NCI-H2227 (cell line): ENCODE data around the gene TICRR.

Source experiments
- DNase-seq: peaks from one replicate; lab custom pipeline; 2025; ENCODE audit not compliant: unreplicated experiment; lab: John Stamatoyannopoulos, UW

TICRR gene

DNA sequence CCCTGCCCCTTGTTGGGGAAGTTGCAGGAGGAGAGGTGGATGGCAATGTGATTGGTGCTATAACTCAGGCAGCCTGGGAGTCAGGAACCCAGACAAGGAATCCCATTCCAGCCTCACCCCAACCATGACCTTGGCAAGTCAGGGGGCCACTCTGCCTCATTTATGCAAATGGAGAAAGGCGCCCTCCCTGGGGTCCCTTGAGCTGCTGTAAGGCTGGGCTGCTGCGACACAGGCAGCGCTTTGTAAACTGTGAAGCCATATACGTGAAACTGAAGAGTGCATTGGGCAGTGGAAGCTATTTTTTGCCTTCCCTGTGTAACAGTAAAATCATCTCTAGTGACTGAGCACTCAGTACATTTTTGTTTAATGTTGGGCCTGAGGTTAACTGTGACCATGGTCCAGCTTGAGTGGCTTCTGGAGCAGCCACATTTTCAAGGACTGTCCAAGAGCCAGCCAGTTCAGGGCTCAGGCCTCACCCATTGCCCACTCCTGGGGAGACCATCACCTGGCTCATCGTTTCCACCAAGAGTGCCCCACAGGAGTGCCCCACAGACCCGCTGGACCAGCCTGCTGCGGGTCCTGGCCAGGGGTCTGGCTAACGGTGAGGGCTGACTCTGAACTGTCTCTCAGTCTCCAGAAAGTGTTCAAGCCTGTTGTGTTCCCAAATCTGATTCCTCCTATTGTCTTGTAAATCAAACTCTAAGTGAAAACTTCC lies 52.1 kb downstream of the TICRR start:
- no peak for DNase-seq

- no peak for DNase-seq
Observed at GRCh38 chr15:89628301-89628700, 53.0 kb downstream of the TICRR start.

GRCh38 chr15:89628806-89629715 lies 53.8 kb downstream of the TICRR start:
- no peak for DNase-seq

- DNase-seq: no peak
Observed at GRCh38 chr15:89629829-89630228, 54.6 kb downstream of the TICRR start.

DNA sequence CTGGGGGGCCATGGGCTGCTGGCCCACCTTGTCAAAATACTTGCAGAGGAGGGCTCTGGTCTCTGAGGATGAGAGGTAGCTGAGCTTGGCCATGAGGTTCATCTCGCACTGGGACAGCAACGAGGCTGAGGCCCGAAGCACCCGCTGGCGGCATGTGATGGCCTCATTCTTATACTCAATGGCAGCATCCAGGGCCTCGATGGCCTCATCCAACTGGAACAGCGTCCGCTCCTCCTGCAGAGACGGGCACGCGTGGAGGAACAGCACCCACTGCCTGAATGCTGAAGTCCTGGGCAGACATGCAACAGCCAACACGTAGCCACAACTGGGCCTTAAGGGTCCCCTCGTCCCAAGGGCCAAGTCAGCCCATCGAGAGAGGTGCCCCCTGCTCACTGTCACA lies 55.0 kb downstream of the TICRR start:
- DNase-seq: no peak

- no peak for DNase-seq
Observed at GRCh38 chr15:89630974-89631901, 56.0 kb downstream of the TICRR start.

DNA sequence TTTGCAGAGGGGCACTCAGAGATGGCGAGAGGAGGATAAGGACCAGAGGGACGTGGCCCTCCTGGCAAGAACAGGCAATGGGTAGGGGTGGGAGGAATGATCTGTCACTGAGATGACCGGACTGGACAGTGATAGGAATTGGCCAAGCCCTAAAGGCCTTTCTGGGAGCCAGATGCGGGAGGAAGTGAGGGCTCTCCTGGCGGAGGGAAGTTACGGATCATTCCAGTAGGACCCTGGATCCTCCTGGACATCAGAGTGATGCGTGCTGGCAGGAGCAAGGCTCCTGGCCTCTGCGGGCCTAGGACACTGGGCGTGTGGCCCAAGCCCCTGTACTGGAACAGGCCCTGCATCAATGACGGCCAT lies 56.6 kb downstream of the TICRR start:
- DNase-seq: no peak

DNA sequence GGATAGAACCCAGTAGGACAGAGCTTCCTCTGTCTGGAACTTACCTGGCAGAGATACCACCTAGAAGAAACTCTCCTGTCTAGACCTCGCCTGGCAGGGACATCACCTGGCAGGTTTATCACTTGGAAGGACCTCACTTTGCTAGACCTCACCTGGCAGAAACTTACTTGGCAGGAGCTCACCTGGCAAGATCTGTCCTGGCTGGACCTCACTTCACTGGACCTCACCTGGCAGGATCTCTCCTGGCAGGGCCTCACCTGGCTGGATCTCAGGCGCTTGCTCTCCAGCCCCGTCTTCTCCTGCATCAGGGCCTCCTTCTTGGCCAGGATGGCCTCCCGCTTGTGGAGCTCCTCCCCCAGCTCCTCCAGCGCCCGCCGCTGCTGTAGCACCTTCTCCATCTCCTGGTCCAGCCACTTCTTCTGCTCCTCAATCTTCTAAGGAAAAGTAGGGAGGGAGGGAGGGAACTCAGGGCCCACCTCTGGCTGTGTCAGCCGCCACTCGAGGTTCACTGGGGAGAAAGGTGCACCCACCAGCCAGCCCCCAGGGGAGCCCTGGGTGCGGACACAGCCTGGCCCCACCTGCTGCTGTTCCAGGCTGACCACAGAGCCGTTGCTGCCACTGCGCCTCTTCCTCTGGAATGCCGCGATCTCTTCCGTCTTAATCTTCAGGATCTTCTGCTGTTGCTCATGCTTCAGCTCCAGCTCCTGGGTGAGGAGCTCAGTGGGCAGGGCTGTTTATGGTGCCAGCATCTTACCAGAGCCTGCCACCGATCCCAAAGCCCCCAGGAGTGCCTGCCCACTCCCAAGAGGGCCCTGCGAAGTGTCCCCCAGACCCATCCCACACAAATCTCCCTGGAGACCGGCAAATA lies 57.5 kb downstream of the TICRR start:
- no peak for DNase-seq

DNA sequence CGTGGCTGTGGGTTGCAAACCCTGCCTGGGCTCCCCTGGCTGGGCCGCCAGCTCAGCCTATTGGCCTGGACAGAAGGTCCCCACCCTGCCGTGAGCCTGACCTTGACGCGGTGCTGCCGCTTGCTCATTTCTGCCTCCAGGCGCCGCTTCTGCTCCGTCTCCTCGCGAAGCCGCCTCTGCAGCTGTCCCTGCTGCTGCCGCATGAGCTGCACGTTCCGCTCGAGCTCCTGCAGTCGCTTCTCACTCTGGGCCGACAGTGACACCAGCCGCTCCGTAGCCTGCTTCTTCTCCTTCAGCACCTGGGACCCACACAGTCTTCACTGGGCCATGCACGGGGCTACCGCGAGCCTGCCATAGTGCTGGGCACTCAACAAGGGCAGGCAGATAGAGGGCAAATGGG lies 58.3 kb downstream of the TICRR start:
- DNase-seq: no peak

- DNase-seq: no peak
Observed at GRCh38 chr15:89640245-89640644, 65.0 kb downstream of the TICRR start.

GRCh38 chr15:89641053-89641452 lies 65.8 kb downstream of the TICRR start:
- no peak for DNase-seq

- DNase-seq: no peak
Observed at GRCh38 chr15:89642106-89642505, 66.8 kb downstream of the TICRR start.

DNA sequence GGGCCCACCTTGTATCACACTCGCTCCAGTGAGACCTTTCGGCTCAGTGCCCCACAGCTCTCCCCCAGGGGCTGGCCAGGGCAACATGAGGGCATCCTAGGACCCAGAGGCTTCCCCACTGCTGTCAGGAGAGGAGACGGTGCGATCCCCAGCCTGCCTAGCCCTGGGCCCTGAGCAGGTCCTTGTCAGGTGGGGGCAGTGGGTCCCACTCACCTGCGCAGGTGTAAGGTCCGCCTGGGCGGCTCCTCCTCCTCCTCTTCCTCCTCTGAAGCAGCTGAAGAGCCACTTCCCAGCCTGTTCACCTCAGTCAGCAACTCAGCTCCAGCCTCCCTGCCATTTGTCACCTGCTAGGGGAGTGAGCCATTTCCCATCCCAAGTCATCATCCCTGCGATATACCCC lies 70.4 kb downstream of the TICRR start:
- no peak for DNase-seq

DNA sequence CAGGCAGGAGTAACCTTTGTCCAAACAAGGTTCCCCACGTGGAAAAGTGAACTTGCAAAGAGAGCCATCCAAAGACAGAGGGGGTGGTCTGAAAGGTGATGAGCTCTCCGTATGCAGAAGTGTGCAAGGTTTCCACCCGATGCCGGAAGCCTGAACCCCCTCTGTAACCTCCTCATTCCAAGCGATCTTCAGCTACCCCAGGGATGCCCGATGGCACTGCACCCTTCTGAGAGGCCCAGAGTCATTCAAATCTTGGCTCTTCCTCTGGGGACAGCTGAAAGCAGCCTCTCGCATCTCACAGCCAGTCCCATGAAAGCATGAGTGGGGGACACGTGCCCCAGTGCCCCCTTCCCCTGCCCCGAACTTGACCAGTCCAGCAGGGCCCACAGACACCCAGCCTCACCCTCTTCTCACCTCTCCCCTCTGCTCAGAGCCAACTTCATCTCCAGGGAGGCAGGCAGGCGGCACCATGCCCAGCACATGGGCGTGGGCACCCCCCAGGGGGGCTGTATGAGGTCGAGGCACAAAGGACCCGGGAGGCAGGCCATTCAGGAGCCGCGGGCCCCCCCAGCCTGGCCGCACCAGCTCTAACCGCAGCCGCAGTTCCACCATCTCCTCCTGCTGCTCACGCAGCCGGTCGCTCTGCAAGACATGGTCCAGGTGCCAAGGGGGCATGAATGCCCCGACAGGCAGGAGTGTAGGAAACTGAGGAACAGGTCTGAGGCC lies 71.3 kb downstream of the TICRR start:
- no peak for DNase-seq

- no peak for DNase-seq
Observed at GRCh38 chr15:89647191-89647851, 72.1 kb downstream of the TICRR start.

GRCh38 chr15:89648106-89649012 lies 73.1 kb downstream of the TICRR start:
- DNase-seq: no peak

GRCh38 chr15:89649013-89649625 lies 73.8 kb downstream of the TICRR start:
- DNase-seq: no peak

DNA sequence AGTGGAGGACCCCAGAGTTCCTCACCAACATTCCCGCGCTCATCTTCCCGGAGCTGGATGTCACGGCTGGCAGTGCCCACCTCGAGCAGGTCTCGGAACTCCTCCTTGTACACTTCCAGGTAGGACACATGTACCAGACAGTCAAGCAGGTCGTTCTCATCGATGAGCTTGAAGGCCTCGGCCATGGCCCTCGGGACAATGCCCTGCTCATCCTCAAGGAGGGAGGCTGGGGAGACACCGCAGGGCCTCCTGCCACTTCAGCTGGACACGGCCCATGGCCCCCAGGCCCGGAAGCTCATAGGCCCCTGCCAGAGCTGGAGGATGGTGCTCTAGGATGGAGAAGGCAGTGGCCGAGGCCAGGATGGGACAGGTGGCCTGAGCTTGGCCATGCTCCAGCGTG lies 74.4 kb downstream of the TICRR start:
- no peak for DNase-seq
